H1 (cell line): ENCODE data around the gene OBSCN. TPM values are rescaled to one million over a fixed set of nuclear protein-coding genes. Genes with fewer than 3 reads are reported as not detected.

Experiments
- CTCF ChIA-PET: fragments of 300-600 bp; sonication (Branson Sonifier 250); formaldehyde crosslinking; loops from one replicate; lab custom pipeline; 2021; ENCODE audit not compliant: partially characterized antibody; lab: Charles Lee
- POLR2A ChIA-PET: fragments of 300-600 bp; sonication (Branson Sonifier 250); formaldehyde crosslinking; loops from one replicate; lab custom pipeline; 2021; ENCODE audit warnings: inconsistent platforms; ENCODE audit not compliant: partially characterized antibody; lab: Charles Lee
- DNase-seq, 2 experiments: peaks; one replicate each; pipeline versions ENCODE4 v3.0.0 to v3.0.0-alpha.2; 2010 to 2022; ENCODE audit warnings: low spot score in 2 of 2, low read depth in 1 of 2, mixed read lengths in 1 of 2
- FAIRE-seq: peaks from 2 replicates; lab custom pipeline; 2011; peaks lifted over from hg19 to GRCh38; lab: Jason Lieb, UNC
- H2AFZ ChIP-seq: 2 replicates; pipeline ENCODE4 v1.8.1; 2012; ENCODE audit warnings: low read length, inconsistent platforms
- H2AK5ac ChIP-seq: 2 replicates; pipeline ENCODE4 v1.6.1; 2013; ENCODE audit warnings: low read depth, low read length
- H2BK120ac ChIP-seq: replicated peaks from 2 replicates; pipeline ENCODE3; 2013; ENCODE audit warnings: low read depth, low read length, inconsistent platforms
- H2BK12ac ChIP-seq: 2 replicates; pipeline ENCODE4 v1.6.1; 2013; ENCODE audit warnings: low read depth, low read length
- H2BK15ac ChIP-seq: 2 replicates; pipeline ENCODE4 v1.6.1; 2013; ENCODE audit warnings: low read length
- H2BK20ac ChIP-seq: 2 replicates; pipeline ENCODE4 v1.6.1; 2013; ENCODE audit warnings: low read length
- H2BK5ac ChIP-seq: 2 replicates; pipeline ENCODE4 v1.6.1; 2013; ENCODE audit warnings: low read depth, low read length
- H3K14ac ChIP-seq: 2 replicates; pipeline ENCODE4 v1.6.1; 2013; ENCODE audit warnings: inconsistent platforms; ENCODE audit not compliant: insufficient read length
- H3K18ac ChIP-seq: 2 replicates; pipeline ENCODE4 v1.6.1; 2013; ENCODE audit warnings: low read length; ENCODE audit errors: extremely low read depth
- H3K23ac ChIP-seq: 2 replicates; pipeline ENCODE4 v1.6.1; 2013; ENCODE audit warnings: inconsistent platforms; ENCODE audit not compliant: insufficient read length
- H3K23me2 ChIP-seq: 2 replicates; pipeline ENCODE4 v1.6.1; 2013; ENCODE audit warnings: low read depth, low read length
- H3K27ac ChIP-seq: 2 replicates; pipeline ENCODE4 v1.6.1; 2011; ENCODE audit warnings: low read depth, low read length, inconsistent platforms
- H3K27me3 ChIP-seq, 4 experiments: replicated peaks in 1 of 4; 1 replicate in 1 of 4; 2 replicates in 3 of 4; pipeline versions ENCODE4 v1.6.1 to v1.8.1; 2011 to 2013; ENCODE audit warnings: low read length in 3 of 4, mild to moderate bottlenecking in 3 of 4, inconsistent platforms in 2 of 4, mixed read lengths in 2 of 4, moderate library complexity in 1 of 4; ENCODE audit not compliant: control insufficient read depth in 3 of 4, insufficient read depth in 3 of 4; ENCODE audit errors: extremely low read depth in 1 of 4
- H3K36me3 ChIP-seq, 4 experiments: 2 replicates each; pipeline versions ENCODE4 v1.6.1 to v1.8.1; 2011 to 2013; ENCODE audit warnings: mild to moderate bottlenecking in 4 of 4, low read length in 3 of 4, moderate library complexity in 2 of 4, control low read depth in 1 of 4, inconsistent platforms in 1 of 4; ENCODE audit not compliant: insufficient read depth in 4 of 4, control insufficient read depth in 2 of 4
- H3K4ac ChIP-seq: replicated peaks from 2 replicates; pipeline ENCODE3; 2013; ENCODE audit warnings: low read length, low read depth, mixed read lengths, inconsistent platforms; ENCODE audit not compliant: insufficient read length
- H3K4me1 ChIP-seq, 4 experiments: replicated peaks in 1 of 4; 1 replicate in 1 of 4; 2 replicates in 3 of 4; pipeline versions ENCODE4 v1.6.1 to v1.8.1; 2011 to 2013; ENCODE audit warnings: low read length in 3 of 4, inconsistent platforms in 2 of 4, mixed read lengths in 1 of 4; ENCODE audit not compliant: insufficient read depth in 4 of 4, control insufficient read depth in 3 of 4
- H3K4me2 ChIP-seq, 2 experiments: 2 replicates each; pipeline versions ENCODE4 v1.6.1 to v1.8.1; 2011 to 2013; ENCODE audit warnings: low read depth in 2 of 2, low read length in 2 of 2, control low read depth in 1 of 2, inconsistent platforms in 1 of 2, mild to moderate bottlenecking in 1 of 2; ENCODE audit not compliant: insufficient read depth in 1 of 2
- H3K4me3 ChIP-seq, 4 experiments: fragments of 200-600, 300-600 bp in 1 of 4; sonication (generic), shearing (Covaris generic), sonication (Bioruptor Twin) in 1 of 4; 2 replicates each; pipeline versions ENCODE4 v1.5.1 to v1.8.1; 2011 to 2016; ENCODE audit warnings: low read length in 4 of 4, low read depth in 3 of 4, control low read depth in 2 of 4, inconsistent platforms in 2 of 4, mild to moderate bottlenecking in 2 of 4, mixed read lengths in 1 of 4, moderate library complexity in 1 of 4; ENCODE audit not compliant: insufficient read depth in 2 of 4; ENCODE audit errors: extremely low read depth in 1 of 4
- H3K56ac ChIP-seq: replicated peaks from 2 replicates; pipeline ENCODE3; 2013; ENCODE audit warnings: low read depth, mild to moderate bottlenecking, mixed read lengths, low read length, inconsistent platforms; ENCODE audit not compliant: insufficient read length
- H3K79me1 ChIP-seq: 2 replicates; pipeline ENCODE4 v1.6.1; 2013; ENCODE audit warnings: low read depth, low read length, control low read depth
- H3K79me2 ChIP-seq, 2 experiments: 2 replicates each; pipeline versions ENCODE4 v1.6.1 to v1.8.1; 2012 to 2013; ENCODE audit warnings: low read length in 2 of 2, mild to moderate bottlenecking in 2 of 2, inconsistent platforms in 1 of 2; ENCODE audit not compliant: insufficient read depth in 2 of 2, control insufficient read depth in 1 of 2
- H3K9ac ChIP-seq, 4 experiments: replicated peaks in 1 of 4; 1 replicate in 1 of 4; 2 replicates in 3 of 4; pipeline versions ENCODE4 v1.6.1 to v1.8.1; 2011 to 2013; ENCODE audit warnings: low read depth in 3 of 4, low read length in 3 of 4, control low read depth in 2 of 4, mild to moderate bottlenecking in 2 of 4, moderate library complexity in 2 of 4, inconsistent platforms in 1 of 4; ENCODE audit errors: extremely low read depth in 1 of 4
- H3K9me3 ChIP-seq, 2 experiments: 2 replicates each; pipeline versions ENCODE4 v1.6.1 to v1.8.1; 2012 to 2013; ENCODE audit warnings: mild to moderate bottlenecking in 2 of 2, moderate library complexity in 2 of 2, control low read depth in 1 of 2, inconsistent platforms in 1 of 2, low read depth in 1 of 2, low read length in 1 of 2, mixed read lengths in 1 of 2; ENCODE audit not compliant: insufficient read depth in 2 of 2
- H4K20me1 ChIP-seq, 2 experiments: replicated peaks in 1 of 2; 2 replicates each; pipeline versions ENCODE3 to v1.8.1; 2011 to 2013; ENCODE audit warnings: inconsistent platforms in 2 of 2, low read length in 2 of 2, mild to moderate bottlenecking in 1 of 2; ENCODE audit not compliant: insufficient read depth in 2 of 2, control insufficient read depth in 1 of 2
- H4K5ac ChIP-seq: 2 replicates; pipeline ENCODE4 v1.6.1; 2013; ENCODE audit warnings: low read length, low read depth, mixed read lengths, inconsistent platforms; ENCODE audit not compliant: insufficient read length
- H4K8ac ChIP-seq: 2 replicates; pipeline ENCODE4 v1.8.0; 2013; ENCODE audit warnings: mild to moderate bottlenecking, moderate library complexity, low read length, inconsistent platforms; ENCODE audit not compliant: insufficient read depth; ENCODE audit errors: extremely low read depth
- H4K91ac ChIP-seq: replicated peaks from 2 replicates; pipeline ENCODE3; 2013; ENCODE audit warnings: low read length, mixed read lengths, inconsistent platforms; ENCODE audit not compliant: insufficient read length
- CTBP2 ChIP-seq: IDR thresholded peaks from 2 replicates; pipeline ENCODE4 v1.7.0; 2011; ENCODE audit warnings: borderline replicate concordance, mild to moderate bottlenecking, moderate library complexity, mixed read lengths, low read length; ENCODE audit not compliant: insufficient read depth, insufficient read length
- CTCF ChIP-seq, 3 experiments: IDR thresholded peaks; 1 replicate in 2 of 3; 2 replicates in 1 of 3; pipeline versions ENCODE4 v1.5.1 to v1.6.1; 2011; ENCODE audit warnings: low read length in 3 of 3, mild to moderate bottlenecking in 3 of 3, inconsistent platforms in 2 of 3, low read depth in 1 of 3, moderate library complexity in 1 of 3; ENCODE audit not compliant: insufficient read depth in 1 of 3; ENCODE audit errors: control extremely low read depth in 1 of 3
- GABPA ChIP-seq: IDR thresholded peaks from 2 replicates; pipeline ENCODE4 v1.6.1; 2011; ENCODE audit warnings: mild to moderate bottlenecking, low read length, moderate library complexity, borderline replicate concordance; ENCODE audit not compliant: insufficient read depth
- JUN ChIP-seq: IDR thresholded peaks from 2 replicates; pipeline ENCODE4 v1.6.1; 2011; ENCODE audit warnings: low read depth, mild to moderate bottlenecking, improper control_type of control experiment, low read length
- RBBP5 ChIP-seq: IDR thresholded peaks from 2 replicates; pipeline ENCODE4 v1.7.1; 2012; ENCODE audit warnings: low read depth, mild to moderate bottlenecking, inconsistent platforms, low read length, moderate library complexity, borderline replicate concordance
- RNF2 ChIP-seq: fragments of 200-900, 300-1000 bp; sonication (generic); IDR thresholded peaks from 2 replicates; pipeline ENCODE4 v1.7.1; 2016; ENCODE audit warnings: borderline replicate concordance, low read depth, mild to moderate bottlenecking, antibody characterized with exemption, low read length; ENCODE audit not compliant: poor library complexity, severe bottlenecking; ENCODE audit errors: missing control alignments
- RXRA ChIP-seq: IDR thresholded peaks from 2 replicates; pipeline ENCODE4 v1.6.1; 2011; ENCODE audit warnings: low read depth, mild to moderate bottlenecking, low read length, moderate library complexity; ENCODE audit not compliant: insufficient read depth
- SIX5 ChIP-seq: IDR thresholded peaks from 2 replicates; pipeline ENCODE4 v1.6.1; 2011; ENCODE audit warnings: mild to moderate bottlenecking, low read depth, low read length
- WGBS, 2 experiments: shearing (Covaris generic) in 1 of 2; methylation state at CpG; one replicate each; pipeline versions ENCODE4 v1.1.6 to v1.1.7; 2013 to 2015; ENCODE audit warnings: low lambda C conversion rate in 2 of 2, mixed read lengths in 2 of 2, inconsistent platforms in 1 of 2, low coverage in 1 of 2, missing lambda C conversion rate in 1 of 2; ENCODE audit not compliant: insufficient replicate concordance in 2 of 2, insufficient coverage in 1 of 2, insufficient read length in 1 of 2; ENCODE audit errors: extremely low coverage in 1 of 2, missing lambda C conversion rate in 1 of 2; 5-methylcytosine and 5-hydroxymethylcytosine counted together
- polyA plus RNA-seq, 7 experiments: library from polyadenylated mRNA; depleted of rRNA in 3 of 7; stranded (reverse) in 5 of 7; unstranded in 2 of 7; fragments of >200 nt in 5 of 7; fragments of 200-250 nt in 2 of 7; gene quantifications; 1 replicate in 5 of 7; 2 replicates in 1 of 7; 4 replicates in 1 of 7; pipeline versions ENCODE4 v1.2.1 to v1.2.3, GENCODE V29; 2011 to 2013; ENCODE audit warnings: missing spikeins in 2 of 7, mixed read lengths in 2 of 7
- total RNA-seq: library from RNA; stranded (reverse); fragmentation: NEBNext Ultra II Directional; extraction: Animal tissue kit (Norgen Biotek cat#: 25700); gene quantifications from 2 replicates; pipeline ENCODE4 v1.2.1, GENCODE V29; 2021

Gene OBSCN
- total and polyA plus RNA-seq, 2 of the 8 experiments (the other 6 are each of a cell fraction or from before 2014, with no cell fraction given), result 7.5 to 28.4 TPM

GRCh38 chr1:228163007-228163753 is 44.7 kb upstream of the OBSCN start:
- Histone ChIP-seq H3K23ac (no peak overlapping the region), H4K20me1 (peaks cover 0 to 2% of the 10 kb centered on the region in 2 experiments), H2BK120ac (no peak overlapping the region), H3K14ac (no peak overlapping the region), H3K4me2 (no peak overlapping the region), H3K27ac (no peak overlapping the region), H2BK15ac (no peak overlapping the region), H3K36me3 (no peaks in the 10 kb centered on the region), H3K4me3 (no peak overlapping the region), H3K9me3 (no peaks in the 10 kb centered on the region), H2BK12ac (no peak overlapping the region), H3K18ac (peak overlapping the region; percentile 78), H3K4me1 (peaks cover 0 to 12% (median 8%) of the 10 kb centered on the region in 4 experiments; a peak in 6 of 7 replicates), H3K79me2 (peaks cover 0 to 11% of the 10 kb centered on the region in 2 experiments; a peak in 2 of 4 replicates), H2AK5ac (no peak overlapping the region), H3K4ac (no peak overlapping the region), H3K79me1 (peaks cover 2% of the 10 kb centered on the region; the same call in 1 of the 2 replicates), H3K56ac (no peak overlapping the region), H3K27me3 (peaks cover 0 to 3% (median 0%) of the 10 kb centered on the region in 4 experiments; a peak in 4 of 7 replicates), H2AFZ (no peak overlapping the region), H4K91ac (peak overlapping the region; percentile 65), H3K23me2 (peaks cover 6% of the 10 kb centered on the region; the same call in 1 of the 2 replicates), H4K8ac (peak overlapping the region; percentile 74; the same call in 1 of the 2 replicates), H4K5ac (no peak overlapping the region), H2BK20ac (no peak overlapping the region), H3K9ac (no peak overlapping the region), H2BK5ac (0 out of 2 replicates have a peak overlapping the region, but pooled peaks have one; percentile 16)
- CTCF ChIA-PET, result interaction anchor here (0.9 to 6.2 kb wide), 6 partner anchors 10 to 157 kb away, joined by 3 to 40 read pairs (median 4); no protein-coding TSS in a partner anchor
- 85% methylated on average over 29 of the region's 30 CpGs; no CpG with 5 or more reads in 1 of the 2 experiments for WGBS, 2 experiments
- no peak for FAIRE-seq
- POLR2A ChIA-PET, result interaction anchor here (0.7 to 6.5 kb wide), 5 partner anchors 10 to 242 kb away, joined by 3 to 44 read pairs (median 4); partner anchors contain the start of gene GUK1
- no peak for DNase-seq
- TF ChIP-seq CTCF (IDR thresholded peaks at IDR 0.05; ENCODE audit: control extremely low read depth in 1 of 3, insufficient read depth in 1 of 3, low read depth in 1 of 3, low read length in 3 of 3) (no peak), JUN (no peak), GABPA (no peak), SIX5 (no peak), RBBP5 (no peak), RNF2 (no peak), RXRA (no peak), CTBP2 (no peak)
